NCI-H82 treated with DMSO at 0.1 percent for 48 hours (cell line): ENCODE measurements around the gene TRERF1.
"Not testable (repeated sequence)": the region's sequence is repeated elsewhere in the genome, so short reads cannot be mapped to it uniquely, and the experiment has no call there.

ENCODE experiments used
- DNase-seq: peaks from one replicate; lab custom pipeline; 2025; ENCODE audit not compliant: unreplicated experiment; lab: John Stamatoyannopoulos, UW

Gene TRERF1

GRCh38 chr6:42339991-42340401, 111.7 kb downstream of the TRERF1 start:
- no peak for DNase-seq

GRCh38 chr6:42338744-42339222, 112.9 kb downstream of the TRERF1 start:
- no peak for DNase-seq

GRCh38 chr6:42337985-42338743, 113.6 kb downstream of the TRERF1 start:
- no peak for DNase-seq

GRCh38 chr6:42336431-42336830, 115.3 kb downstream of the TRERF1 start:
- peak; percentile 88 for DNase-seq

- DNase-seq, result no peak
Measured at GRCh38 chr6:42335896-42336295, 115.8 kb downstream of the TRERF1 start.

- no peak for DNase-seq
Measured at GRCh38 chr6:42334870-42335269, 116.9 kb downstream of the TRERF1 start.

- no peak for DNase-seq
Measured at GRCh38 chr6:42333612-42334011, 118.1 kb downstream of the TRERF1 start.

- DNase-seq, result no peak
Measured at GRCh38 chr6:42332916-42333315, 118.8 kb downstream of the TRERF1 start.

- no peak for DNase-seq
Measured at GRCh38 chr6:42331019-42331418, 120.7 kb downstream of the TRERF1 start.

GRCh38 chr6:42326248-42326647, 125.5 kb downstream of the TRERF1 start:
- no peak for DNase-seq

GRCh38 chr6:42324656-42325324, 126.9 kb downstream of the TRERF1 start:
- DNase-seq, result not testable (repeated sequence)

- DNase-seq, result no peak
Measured at GRCh38 chr6:42322676-42323075, 129.1 kb downstream of the TRERF1 start.

- no peak for DNase-seq
Measured at GRCh38 chr6:42321976-42322375, 129.8 kb downstream of the TRERF1 start.

- no peak for DNase-seq
Measured at GRCh38 chr6:42320762-42321161, 131.0 kb downstream of the TRERF1 start.

GRCh38 chr6:42318480-42318879, 133.2 kb downstream of the TRERF1 start:
- DNase-seq, result no peak

- DNase-seq, result no peak
Measured at GRCh38 chr6:42316981-42317380, 134.7 kb downstream of the TRERF1 start.

GRCh38 chr6:42315991-42316970, 135.4 kb downstream of the TRERF1 start:
- no peak for DNase-seq

GRCh38 chr6:42315259-42315990, 136.3 kb downstream of the TRERF1 start:
- no peak for DNase-seq

GRCh38 chr6:42314571-42315258, 137.0 kb downstream of the TRERF1 start:
- no peak for DNase-seq
